ENCODE data around the gene ZIC4. TPM values are rescaled to one million over a fixed set of nuclear protein-coding genes. Genes with fewer than 3 reads are reported as not detected.

ZIC4 gene
- total RNA-seq, 3 donors from 2014 or later (not counting 1 experiment from before 2014, with no cell fraction given): not detected

- Histone ChIP-seq H3K4me3 (ENCODE audit: low read length) (no peak overlapping the region), H3K9me3 (ENCODE audit: control insufficient read depth, insufficient read depth, low read length) (peaks cover 31% of the 10 kb centered on the region), H3K27me3 (ENCODE audit: control insufficient read depth, insufficient read depth, low read length) (peaks cover 55% of the 10 kb centered on the region), H3K27ac (ENCODE audit: low read length) (no peak overlapping the region), H3K4me1 (ENCODE audit: control insufficient read depth, insufficient read depth, low read length) (no peaks in the 10 kb centered on the region), H3K36me3 (ENCODE audit: control insufficient read depth, insufficient read depth, low read length) (no peaks in the 10 kb centered on the region)
- H3K27ac Mint-ChIP-seq: no peak overlapping the region
- TF ChIP-seq, protein P1, sequence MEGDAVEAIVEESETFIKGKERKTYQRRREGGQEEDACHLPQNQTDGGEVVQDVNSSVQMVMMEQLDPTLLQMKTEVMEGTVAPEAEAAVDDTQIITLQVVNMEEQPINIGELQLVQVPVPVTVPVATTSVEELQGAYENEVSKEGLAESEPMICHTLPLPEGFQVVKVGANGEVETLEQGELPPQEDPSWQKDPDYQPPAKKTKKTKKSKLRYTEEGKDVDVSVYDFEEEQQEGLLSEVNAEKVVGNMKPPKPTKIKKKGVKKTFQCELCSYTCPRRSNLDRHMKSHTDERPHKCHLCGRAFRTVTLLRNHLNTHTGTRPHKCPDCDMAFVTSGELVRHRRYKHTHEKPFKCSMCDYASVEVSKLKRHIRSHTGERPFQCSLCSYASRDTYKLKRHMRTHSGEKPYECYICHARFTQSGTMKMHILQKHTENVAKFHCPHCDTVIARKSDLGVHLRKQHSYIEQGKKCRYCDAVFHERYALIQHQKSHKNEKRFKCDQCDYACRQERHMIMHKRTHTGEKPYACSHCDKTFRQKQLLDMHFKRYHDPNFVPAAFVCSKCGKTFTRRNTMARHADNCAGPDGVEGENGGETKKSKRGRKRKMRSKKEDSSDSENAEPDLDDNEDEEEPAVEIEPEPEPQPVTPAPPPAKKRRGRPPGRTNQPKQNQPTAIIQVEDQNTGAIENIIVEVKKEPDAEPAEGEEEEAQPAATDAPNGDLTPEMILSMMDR (IDR thresholded peaks at IDR 0.05): no peak
- H3K4me1 Mint-ChIP-seq: peaks cover 0 to 5% of the 10 kb centered on the region in 2 donors
- peaks cover 72 to 74% of the 10 kb centered on the region in 2 donors for H3K27me3 Mint-ChIP-seq (ENCODE audit: low read depth in 2 of 2)
- no peak for ATAC-seq
- DNase-seq: no peak
- intact Hi-C loops (cut with micrococcal nuclease): no loop called here
- peaks cover 33% of the 10 kb centered on the region for H3K36me3 Mint-ChIP-seq
- H3K9me3 Mint-ChIP-seq: no peaks in the 10 kb centered on the region
- H3K4me3 Mint-ChIP-seq: no peak overlapping the region
- 15% methylated on average over 68 of the region's 77 CpGs for whole genome bisulfite sequencing (ENCODE audit: insufficient coverage)
These were observed 15.5 kb downstream of the ZIC4 start for GRCh38 chr3:147390589-147391569.

DNA sequence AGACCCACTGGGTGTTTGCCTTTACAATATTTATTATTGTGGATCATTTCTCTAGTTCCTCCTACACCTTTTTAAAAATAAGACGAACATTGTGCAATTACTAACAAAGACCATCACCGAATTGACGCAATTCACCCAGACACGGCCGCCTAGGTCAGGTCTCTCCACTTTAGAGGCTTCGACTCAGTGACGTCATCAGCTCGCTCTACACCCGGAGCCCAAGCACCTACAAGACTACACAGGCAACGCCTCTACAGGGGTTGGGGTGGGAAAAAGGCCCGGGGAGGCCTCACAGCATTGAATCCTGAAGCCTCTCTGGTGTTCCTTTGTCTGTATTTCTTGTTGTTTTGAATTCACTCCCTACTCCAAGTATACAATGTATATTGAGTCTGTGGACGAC lies 16.6 kb downstream of the ZIC4 start:
- Histone ChIP-seq H3K36me3 (ENCODE audit: control insufficient read depth, insufficient read depth, low read length) (no peaks in the 10 kb centered on the region), H3K27me3 (ENCODE audit: control insufficient read depth, insufficient read depth, low read length) (peaks cover 56% of the 10 kb centered on the region), H3K4me3 (ENCODE audit: low read length) (no peak overlapping the region), H3K9me3 (ENCODE audit: control insufficient read depth, insufficient read depth, low read length) (peaks cover 40% of the 10 kb centered on the region), H3K4me1 (ENCODE audit: control insufficient read depth, insufficient read depth, low read length) (no peaks in the 10 kb centered on the region), H3K27ac (ENCODE audit: low read length) (no peak overlapping the region)
- Mint-ChIP-seq H3K4me3 (no peak overlapping the region), H3K36me3 (peaks cover 39% of the 10 kb centered on the region), H3K27ac (no peak overlapping the region), H3K27me3 (ENCODE audit: low read depth in 2 of 2) (peaks cover 69 to 74% of the 10 kb centered on the region in 2 donors), H3K4me1 (peaks cover 0 to 5% of the 10 kb centered on the region in 2 donors), H3K9me3 (no peaks in the 10 kb centered on the region)
- intact Hi-C loops (cut with micrococcal nuclease): no loop called here
- 7% methylated on average over 6 of the region's 12 CpGs for WGBS (ENCODE audit: insufficient coverage)
- TF ChIP-seq, protein P1 (IDR thresholded peaks at IDR 0.05): no peak
- DNase-seq (no peak), ATAC-seq (no peak)

GRCh38 chr3:147388700-147389580 lies 17.4 kb downstream of the ZIC4 start:
- no peak overlapping the region for H3K27ac ChIP-seq (ENCODE audit: low read length)
- no peaks in the 10 kb centered on the region for H3K4me1 ChIP-seq (ENCODE audit: control insufficient read depth, insufficient read depth, low read length)
- no peak overlapping the region for H3K4me3 Mint-ChIP-seq
- H3K9me3 ChIP-seq (ENCODE audit: control insufficient read depth, insufficient read depth, low read length): peaks cover 41% of the 10 kb centered on the region
- WGBS (ENCODE audit: insufficient coverage): 10% methylated on average over 24 of the region's 25 CpGs
- peaks cover 0 to 2% of the 10 kb centered on the region in 2 donors for H3K4me1 Mint-ChIP-seq
- intact Hi-C loops (cut with micrococcal nuclease): no loop called here
- no peak overlapping the region for H3K27ac Mint-ChIP-seq
- H3K9me3 Mint-ChIP-seq: peaks cover 0 to 3% of the 10 kb centered on the region in 2 donors
- peaks cover 56% of the 10 kb centered on the region for H3K27me3 ChIP-seq (ENCODE audit: control insufficient read depth, insufficient read depth, low read length)
- peaks cover 69 to 72% of the 10 kb centered on the region in 2 donors for H3K27me3 Mint-ChIP-seq (ENCODE audit: low read depth in 2 of 2)
- no peak overlapping the region for H3K4me3 ChIP-seq (ENCODE audit: low read length)
- ATAC-seq (no peak), DNase-seq (no peak)
- peaks cover 39% of the 10 kb centered on the region for H3K36me3 Mint-ChIP-seq
- TF ChIP-seq, protein P1 (IDR thresholded peaks at IDR 0.05): no peak
- no peaks in the 10 kb centered on the region for H3K36me3 ChIP-seq (ENCODE audit: control insufficient read depth, insufficient read depth, low read length)
